ENCODE data around the gene PKIG. TPM values are rescaled to one million over a fixed set of nuclear protein-coding genes. Genes with fewer than 3 reads are reported as not detected.

Gene PKIG
- total RNA-seq, 1 donor from 2014 or later: 180 TPM

Other genes starting within 250 kb of the PKIG start
- not detected for gene R3HDML, start 245.5 kb upstream of the PKIG start, total RNA-seq
- not detected for gene HNF4A, start 226.9 kb upstream of the PKIG start, total RNA-seq
- gene TTPAL, start 106.7 kb upstream of the PKIG start, total RNA-seq: 3.4 TPM
- gene SERINC3, start 60.5 kb upstream of the PKIG start, total RNA-seq: 84.4 TPM
- 8.9 TPM for gene ADA, start 69.1 kb downstream of the PKIG start, total RNA-seq
- 15.8 TPM for gene CCN5, start 132.8 kb downstream of the PKIG start, total RNA-seq
- 0.19 TPM for gene KCNK15, start 163.3 kb downstream of the PKIG start, total RNA-seq
- 0.13 TPM for gene RIMS4, start 228.0 kb downstream of the PKIG start, total RNA-seq